Measurements from ENCODE around the gene SEC14L2. TPM values are rescaled to one million over a fixed set of nuclear protein-coding genes. Genes with fewer than 3 reads are reported as not detected.

Gene SEC14L2
- total and polyA plus RNA-seq, 2 donors (not counting 3 experiments of a cell fraction or from before 2014, with no cell fraction given) = 22.5 to 28.8 TPM

GRCh38 chr22:30358541-30358940, 38.3 kb upstream of the SEC14L2 start:
- H4K20me1 ChIP-seq (replicated peaks; ENCODE audit: control insufficient read depth, extremely low read depth, insufficient read depth, low read length) = no peaks in the 10 kb centered on the region
- FAIRE-seq (no peak), DNase-seq (ENCODE audit: low read depth, low spot score) (no peak)
- BruUV-seq (replicated peaks) = no TSS peak
- H3K9ac ChIP-seq (replicated peaks; ENCODE audit: extremely low read depth, insufficient read depth, low read length) = no peak overlapping the region
- CTCF ChIA-PET = interaction anchor here (0.6 to 3.3 kb wide), 3 partner anchors 29 to 297 kb away, joined by 3 to 15 read pairs (median 10); partner anchors contain the start of gene RNF215
- H3K9me1 ChIP-seq (replicated peaks; ENCODE audit: control insufficient read depth, extremely low read depth, insufficient read depth, low read length) = no peaks in the 10 kb centered on the region
- peaks cover 15% of the 10 kb centered on the region for H3K4me1 ChIP-seq (ENCODE audit: control insufficient read depth, extremely low read depth, insufficient read depth, low read length)
- H3K4me2 ChIP-seq (ENCODE audit: insufficient read depth, low read length) = no peak overlapping the region
- intact Hi-C loops (cut with micrococcal nuclease) (no loop called here), dilution Hi-C loops (cut with MboI; ENCODE audit: extremely low pct_ligation_motif_present, low sequenced_read_pairs) (no loop called here)
- no peaks in the 10 kb centered on the region for H3K27me3 ChIP-seq (ENCODE audit: control insufficient read depth in 2 of 2, insufficient read depth in 2 of 2, low read length in 2 of 2)
- H3K4me3 ChIP-seq (replicated peaks in 1 of 3; ENCODE audit: insufficient read depth in 1 of 3, low read depth in 1 of 3, low read length in 3 of 3) = no peak overlapping the region
- TF ChIP-seq JUN (IDR thresholded peaks at IDR 0.05; ENCODE audit: borderline replicate concordance, insufficient read depth, insufficient read length, low read depth) = no peak
- TF ChIP-seq, protein P1, sequence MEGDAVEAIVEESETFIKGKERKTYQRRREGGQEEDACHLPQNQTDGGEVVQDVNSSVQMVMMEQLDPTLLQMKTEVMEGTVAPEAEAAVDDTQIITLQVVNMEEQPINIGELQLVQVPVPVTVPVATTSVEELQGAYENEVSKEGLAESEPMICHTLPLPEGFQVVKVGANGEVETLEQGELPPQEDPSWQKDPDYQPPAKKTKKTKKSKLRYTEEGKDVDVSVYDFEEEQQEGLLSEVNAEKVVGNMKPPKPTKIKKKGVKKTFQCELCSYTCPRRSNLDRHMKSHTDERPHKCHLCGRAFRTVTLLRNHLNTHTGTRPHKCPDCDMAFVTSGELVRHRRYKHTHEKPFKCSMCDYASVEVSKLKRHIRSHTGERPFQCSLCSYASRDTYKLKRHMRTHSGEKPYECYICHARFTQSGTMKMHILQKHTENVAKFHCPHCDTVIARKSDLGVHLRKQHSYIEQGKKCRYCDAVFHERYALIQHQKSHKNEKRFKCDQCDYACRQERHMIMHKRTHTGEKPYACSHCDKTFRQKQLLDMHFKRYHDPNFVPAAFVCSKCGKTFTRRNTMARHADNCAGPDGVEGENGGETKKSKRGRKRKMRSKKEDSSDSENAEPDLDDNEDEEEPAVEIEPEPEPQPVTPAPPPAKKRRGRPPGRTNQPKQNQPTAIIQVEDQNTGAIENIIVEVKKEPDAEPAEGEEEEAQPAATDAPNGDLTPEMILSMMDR (IDR thresholded peaks at IDR 0.05; ENCODE audit: extremely low read depth in 1 of 2, insufficient read depth in 1 of 2, low read depth in 1 of 2, low read length in 2 of 2) = no peak
- no peak for TF ChIP-seq EZH2 (IDR thresholded peaks at IDR 0.05; ENCODE audit: borderline replicate concordance, low read depth, low read length, severe bottlenecking)
- TF ChIP-seq, protein P2, sequence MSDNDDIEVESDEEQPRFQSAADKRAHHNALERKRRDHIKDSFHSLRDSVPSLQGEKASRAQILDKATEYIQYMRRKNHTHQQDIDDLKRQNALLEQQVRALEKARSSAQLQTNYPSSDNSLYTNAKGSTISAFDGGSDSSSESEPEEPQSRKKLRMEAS (IDR thresholded peaks at IDR 0.05; ENCODE audit: insufficient read depth, insufficient read length) = no peak
- no peak for TF ChIP-seq GATA2 (IDR thresholded peaks at IDR 0.05; ENCODE audit: insufficient read depth, insufficient read length, low read depth, low read length)
- no peak for TF ChIP-seq POLR2A (IDR thresholded peaks at IDR 0.05; ENCODE audit: low read depth, low read length)
- no peak for TF ChIP-seq MYC (IDR thresholded peaks at IDR 0.05; ENCODE audit: low read depth, low read length)
- TF ChIP-seq POLR2AphosphoS5 (IDR thresholded peaks at IDR 0.05; ENCODE audit: insufficient read depth, low read depth, low read length) = no peak
- no peak for TF ChIP-seq FOS (IDR thresholded peaks at IDR 0.05; ENCODE audit: borderline replicate concordance, insufficient read depth, low read length)
- peaks cover 28% of the 10 kb centered on the region for H3K79me2 ChIP-seq (ENCODE audit: control insufficient read depth, insufficient read depth, low read length)
- H3K9me3 ChIP-seq (replicated peaks; ENCODE audit: control insufficient read depth, insufficient read depth, low read length) = no peaks in the 10 kb centered on the region
- H3K27ac ChIP-seq (ENCODE audit: insufficient read depth, low read depth, low read length) = no peak overlapping the region
- H2AFZ ChIP-seq (ENCODE audit: low read depth, low read length) = no peak overlapping the region
- POLR2A ChIA-PET = no interaction called here
- no peaks in the 10 kb centered on the region for H3K36me3 ChIP-seq (ENCODE audit: control insufficient read depth in 2 of 2, extremely low read depth in 1 of 2, insufficient read depth in 2 of 2, low read length in 2 of 2)

Measured in endothelial cell of umbilical vein (primary cell).